CD14-positive monocyte (primary cell): ENCODE results near the gene NFKB1. TPM values are rescaled to one million over a fixed set of nuclear protein-coding genes. Genes with fewer than 3 reads are reported as not detected.
"Not testable (repeated sequence)": the region's sequence is repeated elsewhere in the genome, so short reads cannot be mapped to it uniquely, and the experiment has no call there.

Source experiments
- DNase-seq, 3 donors: peaks; one replicate each; pipeline ENCODE4 v3.0.0-alpha.2; 2011 to 2022
- H2AFZ ChIP-seq: 2 replicates; pipeline ENCODE4 v1.6.0; 2012; ENCODE audit warnings: mild to moderate bottlenecking, low read depth, low read length, inconsistent platforms; ENCODE audit not compliant: insufficient read depth, poor library complexity, severe bottlenecking
- H3K27ac ChIP-seq, 2 donors: 1 replicate in 1 of 2; 2 replicates in 1 of 2; pipeline ENCODE4 v1.5.1; 2012 to 2013; ENCODE audit warnings: low read length in 2 of 2, control low read depth in 1 of 2, inconsistent platforms in 1 of 2, low read depth in 1 of 2, mild to moderate bottlenecking in 1 of 2
- H3K27me3 ChIP-seq, 2 donors: one replicate each; pipeline versions ENCODE4 v1.6.0 to v1.6.1; 2011 to 2013; ENCODE audit warnings: low read length in 2 of 2; ENCODE audit not compliant: control insufficient read depth in 2 of 2, insufficient read depth in 2 of 2
- H3K36me3 ChIP-seq, 2 donors: replicated peaks in 1 of 2; 1 replicate in 1 of 2; 2 replicates in 1 of 2; pipeline versions ENCODE4 v1.5.1 to v1.6.1; 2012 to 2013; ENCODE audit warnings: low read length in 2 of 2, control low read depth in 1 of 2, inconsistent platforms in 1 of 2, mild to moderate bottlenecking in 1 of 2; ENCODE audit not compliant: insufficient read depth in 2 of 2, control insufficient read depth in 1 of 2
- H3K4me1 ChIP-seq, 2 donors: 1 replicate in 1 of 2; 2 replicates in 1 of 2; pipeline versions ENCODE4 v1.5.1 to v1.6.1; 2012 to 2013; ENCODE audit warnings: low read length in 2 of 2, control low read depth in 1 of 2, inconsistent platforms in 1 of 2, mild to moderate bottlenecking in 1 of 2, moderate library complexity in 1 of 2; ENCODE audit not compliant: insufficient read depth in 2 of 2, control insufficient read depth in 1 of 2
- H3K4me2 ChIP-seq: replicated peaks from 2 replicates; pipeline ENCODE3; 2012; ENCODE audit warnings: low read length, moderate library complexity, mild to moderate bottlenecking; ENCODE audit not compliant: poor library complexity, severe bottlenecking; ENCODE audit errors: extremely low read depth
- H3K4me3 ChIP-seq, 3 experiments: fragments of 200-600 bp in 1 of 3; sonication (generic) in 1 of 3; replicated peaks in 1 of 3; 1 replicate in 2 of 3; 2 replicates in 1 of 3; pipeline ENCODE4 v1.5.1; 2011 to 2013; ENCODE audit warnings: low read length in 3 of 3, mild to moderate bottlenecking in 3 of 3, control low read depth in 2 of 3, low read depth in 2 of 3, inconsistent platforms in 1 of 3, moderate library complexity in 1 of 3
- H3K79me2 ChIP-seq: 2 replicates; pipeline ENCODE4 v1.6.0; 2012; ENCODE audit warnings: mild to moderate bottlenecking, control low read depth, inconsistent platforms, low read length, moderate library complexity; ENCODE audit not compliant: insufficient read depth
- H3K9ac ChIP-seq: 2 replicates; pipeline ENCODE4 v1.6.0; 2017; ENCODE audit warnings: low read length, mild to moderate bottlenecking; ENCODE audit not compliant: insufficient read depth, poor library complexity, severe bottlenecking
- H3K9me3 ChIP-seq, 2 donors: replicated peaks in 1 of 2; 1 replicate in 1 of 2; 2 replicates in 1 of 2; pipeline versions ENCODE4 v1.5.1 to v1.6.1; 2012 to 2013; ENCODE audit warnings: low read length in 2 of 2, control low read depth in 1 of 2; ENCODE audit not compliant: control insufficient read depth in 1 of 2, insufficient read depth in 1 of 2
- H4K20me1 ChIP-seq: 2 replicates; pipeline ENCODE4 v1.6.0; 2012; ENCODE audit warnings: mild to moderate bottlenecking, low read length, control low read depth, moderate library complexity; ENCODE audit not compliant: insufficient read depth
- H3K27ac Mint-ChIP-seq, 7 donors: one replicate each; pipeline ENCODE4 v1.8.0; 2020; ENCODE audit warnings: mild to moderate bottlenecking in 7 of 7, mixed read lengths in 7 of 7, moderate library complexity in 6 of 7, inconsistent platforms in 2 of 7
- H3K27me3 Mint-ChIP-seq, 3 donors: one replicate each; pipeline ENCODE4 v1.8.0; 2021 to 2022; ENCODE audit warnings: low read depth in 3 of 3, mild to moderate bottlenecking in 3 of 3, mixed read lengths in 3 of 3, moderate library complexity in 3 of 3, inconsistent platforms in 1 of 3
- H3K36me3 Mint-ChIP-seq, 2 donors: one replicate each; pipeline ENCODE4 v1.8.0; 2020; ENCODE audit warnings: mixed read lengths in 2 of 2, inconsistent platforms in 1 of 2, mild to moderate bottlenecking in 1 of 2
- H3K4me1 Mint-ChIP-seq: one replicate; pipeline ENCODE4 v1.8.0; 2020; ENCODE audit warnings: mild to moderate bottlenecking, mixed read lengths
- H3K4me3 Mint-ChIP-seq, 2 donors: one replicate each; pipeline ENCODE4 v1.8.0; 2020; ENCODE audit warnings: mild to moderate bottlenecking in 2 of 2, mixed read lengths in 2 of 2, moderate library complexity in 1 of 2
- H3K9me3 Mint-ChIP-seq, 7 donors: one replicate each; pipeline ENCODE4 v1.8.0; 2020 to 2022; ENCODE audit warnings: mixed read lengths in 7 of 7, mild to moderate bottlenecking in 6 of 7, moderate library complexity in 6 of 7, inconsistent platforms in 2 of 7
- WGBS: methylation state at CpG from one replicate; pipeline ENCODE4 v1.1.5; 2013; ENCODE audit warnings: missing lambda C conversion rate; ENCODE audit not compliant: insufficient coverage; 5-methylcytosine and 5-hydroxymethylcytosine counted together
- intact Hi-C, 2 donors: fragments of 100-400 bp; cut with micrococcal nuclease; formaldehyde crosslinking; loops; one replicate each; pipeline versions ENCODE4 v1.15.0 to v1.15.1; 2023
- polyA plus RNA-seq, 3 donors: library from polyadenylated mRNA; depleted of rRNA in 1 of 3; unstranded in 2 of 3; stranded (reverse) in 1 of 3; fragments of 300-500 nt in 2 of 3; fragments of >200 nt in 1 of 3; fragmentation: Illumina TruSeq in 2 of 3; gene quantifications; 1 replicate in 2 of 3; 2 replicates in 1 of 3; pipeline ENCODE4 v1.2.3, GENCODE V29; 2012 to 2021
- TF ChIP-seq, protein P1 (sequence below): fragments of 200-600 bp; IDR thresholded peaks from one replicate; pipeline ENCODE4 v1.8.0; 2022; ENCODE audit warnings: antibody characterized with exemption, mild to moderate bottlenecking

Gene NFKB1
- polyA plus RNA-seq, 3 donors = 9.0 to 34.4 (median 17.8) TPM

DNA sequence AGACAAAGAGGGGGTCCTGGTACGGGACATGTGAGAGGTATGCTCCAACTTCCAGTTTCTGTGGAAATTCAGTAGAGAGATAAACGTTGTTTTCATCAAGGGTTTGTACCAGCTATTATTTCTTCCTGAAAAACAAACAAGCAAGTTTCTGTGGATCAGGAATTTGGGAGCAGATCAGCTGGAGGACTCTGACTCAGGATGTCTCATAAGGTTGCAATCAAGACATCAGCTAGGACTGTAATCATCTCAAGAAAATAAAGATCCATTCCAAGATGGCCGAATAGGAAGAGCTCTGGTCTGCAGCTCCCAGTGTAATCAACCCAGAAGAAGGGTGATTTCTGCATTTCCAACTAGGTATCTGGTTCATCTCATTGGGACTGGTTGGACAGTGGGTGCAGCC lies 23.5 kb upstream of the NFKB1 start:
- Mint-ChIP-seq H3K9me3 (peaks cover 2 to 35% (median 20%) of the 10 kb centered on the region in 7 donors), H3K4me3 (no peak overlapping the region), H3K4me1 (no peaks in the 10 kb centered on the region), H3K27ac (no peak overlapping the region), H3K36me3 (no peaks in the 10 kb centered on the region), H3K27me3 (peaks cover 0 to 2% (median 2%) of the 10 kb centered on the region in 3 donors)
- Histone ChIP-seq H3K4me2 (no peak overlapping the region), H3K4me1 (no peaks in the 10 kb centered on the region), H3K4me3 (no peak overlapping the region), H3K9ac (no peak overlapping the region), H2AFZ (no peak overlapping the region), H3K9me3 (peaks cover 0 to 6% of the 10 kb centered on the region in 2 donors), H4K20me1 (no peaks in the 10 kb centered on the region), H3K27ac (no peak overlapping the region), H3K36me3 (no peaks in the 10 kb centered on the region), H3K27me3 (no peaks in the 10 kb centered on the region), H3K79me2 (no peaks in the 10 kb centered on the region)
- DNase-seq = no peak
- WGBS = 100% methylated on average over 2 of the region's 3 CpGs
- TF ChIP-seq, protein P1, sequence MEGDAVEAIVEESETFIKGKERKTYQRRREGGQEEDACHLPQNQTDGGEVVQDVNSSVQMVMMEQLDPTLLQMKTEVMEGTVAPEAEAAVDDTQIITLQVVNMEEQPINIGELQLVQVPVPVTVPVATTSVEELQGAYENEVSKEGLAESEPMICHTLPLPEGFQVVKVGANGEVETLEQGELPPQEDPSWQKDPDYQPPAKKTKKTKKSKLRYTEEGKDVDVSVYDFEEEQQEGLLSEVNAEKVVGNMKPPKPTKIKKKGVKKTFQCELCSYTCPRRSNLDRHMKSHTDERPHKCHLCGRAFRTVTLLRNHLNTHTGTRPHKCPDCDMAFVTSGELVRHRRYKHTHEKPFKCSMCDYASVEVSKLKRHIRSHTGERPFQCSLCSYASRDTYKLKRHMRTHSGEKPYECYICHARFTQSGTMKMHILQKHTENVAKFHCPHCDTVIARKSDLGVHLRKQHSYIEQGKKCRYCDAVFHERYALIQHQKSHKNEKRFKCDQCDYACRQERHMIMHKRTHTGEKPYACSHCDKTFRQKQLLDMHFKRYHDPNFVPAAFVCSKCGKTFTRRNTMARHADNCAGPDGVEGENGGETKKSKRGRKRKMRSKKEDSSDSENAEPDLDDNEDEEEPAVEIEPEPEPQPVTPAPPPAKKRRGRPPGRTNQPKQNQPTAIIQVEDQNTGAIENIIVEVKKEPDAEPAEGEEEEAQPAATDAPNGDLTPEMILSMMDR = no peak
- intact Hi-C loops = no loop called here

DNA sequence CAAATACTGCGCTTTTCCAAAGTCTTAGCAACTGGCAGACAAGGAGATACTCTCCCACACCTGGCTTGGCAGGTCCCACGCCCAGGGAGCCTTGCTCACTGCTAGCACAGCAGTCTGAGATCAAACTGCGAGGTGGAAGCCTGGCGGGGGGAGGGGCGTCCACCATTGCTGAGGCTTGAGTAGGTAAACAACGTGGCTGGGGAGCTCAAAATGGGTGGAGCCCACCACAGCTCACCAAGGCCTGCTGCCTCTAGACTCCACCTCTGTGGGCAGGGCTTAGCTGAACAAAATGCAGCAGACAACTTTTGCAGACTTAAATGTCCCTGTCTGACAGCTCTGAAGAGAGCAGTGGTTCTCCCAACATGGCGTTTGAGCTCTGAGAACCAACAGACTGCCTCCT lies 23.0 kb upstream of the NFKB1 start:
- intact Hi-C loops = no loop called here
- Mint-ChIP-seq H3K27me3 (peaks cover 0 to 2% (median 2%) of the 10 kb centered on the region in 3 donors), H3K4me1 (no peaks in the 10 kb centered on the region), H3K9me3 (peaks cover 5 to 35% (median 20%) of the 10 kb centered on the region in 7 donors), H3K4me3 (no peak overlapping the region), H3K36me3 (no peaks in the 10 kb centered on the region), H3K27ac (no peak overlapping the region)
- Histone ChIP-seq H3K4me1 (no peaks in the 10 kb centered on the region), H3K79me2 (no peaks in the 10 kb centered on the region), H4K20me1 (no peaks in the 10 kb centered on the region), H3K9me3 (peaks cover 0 to 11% of the 10 kb centered on the region in 2 donors), H3K4me3 (no peak overlapping the region), H2AFZ (no peak overlapping the region), H3K36me3 (no peaks in the 10 kb centered on the region), H3K4me2 (no peak overlapping the region), H3K27me3 (no peaks in the 10 kb centered on the region), H3K9ac (no peak overlapping the region), H3K27ac (no peak overlapping the region)
- TF ChIP-seq, protein P1 = no peak
- 91% methylated on average over 6 of the region's 7 CpGs for WGBS
- no peak for DNase-seq

DNA sequence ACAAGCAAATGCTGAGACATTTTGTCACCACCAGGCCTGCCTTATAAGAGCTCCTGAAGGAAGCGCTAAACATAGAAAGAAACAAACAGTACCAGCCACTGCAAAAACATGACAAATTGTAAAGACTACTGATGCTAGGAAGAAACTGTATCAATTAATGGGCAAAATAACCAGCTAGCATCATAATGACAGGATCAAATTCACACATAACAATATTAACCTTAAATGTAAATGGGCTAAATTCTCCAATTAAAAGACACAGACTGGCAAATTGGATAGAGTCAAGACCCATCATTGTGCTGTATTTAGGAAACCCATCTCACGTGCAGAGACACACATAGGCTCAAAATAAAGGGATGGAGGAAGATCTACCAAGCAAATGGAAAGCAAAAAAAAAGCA lies 21.3 kb upstream of the NFKB1 start:
- no CpG with 5 or more reads among the region's 2 CpGs for WGBS
- intact Hi-C loops, H3K4me3 ChIP-seq, H3K9ac ChIP-seq, H4K20me1 ChIP-seq, H3K27me3 ChIP-seq, H3K79me2 ChIP-seq, H3K36me3 Mint-ChIP-seq, H3K4me2 ChIP-seq, H2AFZ ChIP-seq, H3K27ac Mint-ChIP-seq, H3K36me3 ChIP-seq, H3K4me1 ChIP-seq, H3K4me3 Mint-ChIP-seq, H3K27ac ChIP-seq, H3K27me3 Mint-ChIP-seq, H3K4me1 Mint-ChIP-seq, DNase-seq: not testable (repeated sequence)
- peaks cover 0 to 12% of the 10 kb centered on the region in 2 donors for H3K9me3 ChIP-seq
- peaks cover 5 to 43% (median 23%) of the 10 kb centered on the region in 7 donors for H3K9me3 Mint-ChIP-seq
